ENCODE data around the gene ZFP90. TPM values are rescaled to one million over a fixed set of nuclear protein-coding genes. Genes with fewer than 3 reads are reported as not detected.

ZFP90 gene
- total RNA-seq, 1 experiment from 2014 or later, result 12.8 TPM

DNA sequence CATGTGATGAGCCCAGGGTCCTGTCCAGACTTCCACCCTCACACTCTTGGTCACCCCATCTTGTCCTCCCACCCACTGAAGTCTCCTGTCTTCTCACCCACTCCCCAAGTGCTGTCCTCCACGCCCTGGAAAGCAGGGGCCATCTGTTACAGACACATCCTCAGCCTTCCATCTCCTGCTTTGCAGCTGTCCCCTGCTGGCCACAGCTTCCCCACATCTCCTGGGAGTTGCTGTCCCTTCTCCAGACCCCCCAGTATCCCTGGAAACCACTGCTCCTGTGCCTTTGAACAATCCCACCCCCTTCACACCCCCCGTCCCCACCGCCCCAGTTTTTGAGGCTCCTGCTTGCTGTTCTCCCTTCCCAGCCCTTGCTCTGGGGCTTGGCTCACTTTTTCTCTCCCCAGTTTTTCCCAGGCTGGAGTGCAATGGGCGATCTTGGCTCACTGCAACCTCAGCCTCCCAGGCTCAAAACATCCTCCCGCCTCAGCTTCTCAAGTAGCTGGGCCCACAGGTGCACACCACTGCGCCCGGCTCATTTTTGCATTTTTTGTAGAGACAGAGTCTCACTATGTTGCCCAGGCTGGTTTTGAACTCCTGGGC lies 30.4 kb upstream of the ZFP90 start:
- Histone ChIP-seq H3T11ph (ENCODE audit: low read length) (no peak overlapping the region), H2BK5ac (ENCODE audit: insufficient read length, low read length) (no peak overlapping the region), H4K5ac (ENCODE audit: insufficient read length, low read depth, low read length) (no peak overlapping the region), H2BK120ac (ENCODE audit: low read depth, low read length, poor library complexity, severe bottlenecking) (no peak overlapping the region), H3K56ac (ENCODE audit: insufficient read length, low read depth, low read length) (no peak overlapping the region), H3K79me2 (ENCODE audit: insufficient read depth, low read length) (no peaks in the 10 kb centered on the region), H3K23me2 (ENCODE audit: insufficient read length, low read depth, low read length, poor library complexity, severe bottlenecking) (no peaks in the 10 kb centered on the region), H4K8ac (replicated peaks; ENCODE audit: insufficient read length, low read depth, low read length) (no peak overlapping the region), H3K23ac (ENCODE audit: insufficient read length, low read depth, low read length) (no peak overlapping the region), H2AFZ (ENCODE audit: low read length) (no peak overlapping the region), H2BK15ac (ENCODE audit: low read depth, low read length) (no peak overlapping the region), H3K4me1 (ENCODE audit: insufficient read depth, low read length) (no peaks in the 10 kb centered on the region), H4K20me1 (ENCODE audit: control insufficient read depth, insufficient read depth, insufficient read length) (no peaks in the 10 kb centered on the region), H3K9me3 (ENCODE audit: control insufficient read depth, low read depth, low read length) (no peaks in the 10 kb centered on the region), H3K9ac (ENCODE audit: extremely low read depth, insufficient read length, low read length) (no peak overlapping the region), H2BK12ac (ENCODE audit: insufficient read length, low read depth, low read length) (no peak overlapping the region), H3K18ac (ENCODE audit: insufficient read length, low read depth, low read length) (no peak overlapping the region), H3K27me3 (ENCODE audit: insufficient read depth, low read length) (no peaks in the 10 kb centered on the region; the same call in 1 of the 2 replicates), H2AK5ac (ENCODE audit: insufficient read length, low read length) (no peak overlapping the region), H3K27ac (ENCODE audit: insufficient read length, low read depth, low read length) (no peak overlapping the region), H3K4ac (ENCODE audit: low read depth, low read length) (no peak overlapping the region), H3K14ac (ENCODE audit: insufficient read depth, low read length) (no peak overlapping the region), H4K91ac (ENCODE audit: insufficient read length, low read depth, low read length) (no peak overlapping the region), H2BK20ac (ENCODE audit: low read depth, low read length, poor library complexity, severe bottlenecking) (no peak overlapping the region), H3K4me2 (ENCODE audit: insufficient read depth, insufficient read length, low read length) (no peak overlapping the region), H3K79me1 (ENCODE audit: insufficient read depth, low read depth, low read length, poor library complexity, severe bottlenecking) (no peaks in the 10 kb centered on the region)
- TF ChIP-seq, protein P1, sequence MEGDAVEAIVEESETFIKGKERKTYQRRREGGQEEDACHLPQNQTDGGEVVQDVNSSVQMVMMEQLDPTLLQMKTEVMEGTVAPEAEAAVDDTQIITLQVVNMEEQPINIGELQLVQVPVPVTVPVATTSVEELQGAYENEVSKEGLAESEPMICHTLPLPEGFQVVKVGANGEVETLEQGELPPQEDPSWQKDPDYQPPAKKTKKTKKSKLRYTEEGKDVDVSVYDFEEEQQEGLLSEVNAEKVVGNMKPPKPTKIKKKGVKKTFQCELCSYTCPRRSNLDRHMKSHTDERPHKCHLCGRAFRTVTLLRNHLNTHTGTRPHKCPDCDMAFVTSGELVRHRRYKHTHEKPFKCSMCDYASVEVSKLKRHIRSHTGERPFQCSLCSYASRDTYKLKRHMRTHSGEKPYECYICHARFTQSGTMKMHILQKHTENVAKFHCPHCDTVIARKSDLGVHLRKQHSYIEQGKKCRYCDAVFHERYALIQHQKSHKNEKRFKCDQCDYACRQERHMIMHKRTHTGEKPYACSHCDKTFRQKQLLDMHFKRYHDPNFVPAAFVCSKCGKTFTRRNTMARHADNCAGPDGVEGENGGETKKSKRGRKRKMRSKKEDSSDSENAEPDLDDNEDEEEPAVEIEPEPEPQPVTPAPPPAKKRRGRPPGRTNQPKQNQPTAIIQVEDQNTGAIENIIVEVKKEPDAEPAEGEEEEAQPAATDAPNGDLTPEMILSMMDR (conservative IDR thresholded peaks at IDR 0.05), result no peak
- Mint-ChIP-seq H3K27ac (no peak overlapping the region), H3K4me3 (no peak overlapping the region), H3K27me3 (ENCODE audit: low read depth) (peaks cover 39% of the 10 kb centered on the region), H3K36me3 (ENCODE audit: insufficient read depth in 1 of 3, low read depth in 3 of 3) (no peaks in the 10 kb centered on the region), H3K9me3 (no peaks in the 10 kb centered on the region; a peak in 1 of 5 replicates), H3K4me1 (no peaks in the 10 kb centered on the region)
- WGBS (ENCODE audit: extremely low coverage, insufficient read length, low lambda C conversion rate), result no CpG with 5 or more reads among the region's 7 CpGs
- no peak for DNase-seq

All from H9 (cell line).